Left ventricle myocardium superior (tissue), 1 donor: ENCODE results near the gene MRTFB. TPM values are rescaled to one million over a fixed set of nuclear protein-coding genes. Genes with fewer than 3 reads are reported as not detected.
"Not testable (repeated sequence)": the region's sequence is repeated elsewhere in the genome, so short reads cannot be mapped to it uniquely, and the experiment has no call there.

Experiments
- ATAC-seq: fragments of 200-7000 bp; cut with Tn5 transposase; one replicate; pipeline ENCODE4 v1.9.1; 2020; ENCODE audit warnings: mild to moderate bottlenecking, moderate library complexity
- DNase-seq: peaks from one replicate; pipeline ENCODE4 v3.0.0-alpha.2; 2020
- intact Hi-C: fragments of 100-400 bp; cut with micrococcal nuclease; formaldehyde crosslinking; loops from one replicate; pipeline ENCODE4 v1.11.0; 2022
- long read RNA-seq: library from polyadenylated mRNA; unstranded; transcript quantifications from one replicate; pipeline ENCODE4 v2.0.0, GENCODE V29; 2021
- total RNA-seq: library from RNA; stranded (reverse); fragmentation: NEBNext Ultra II Directional; extraction: Animal tissue kit (Norgen Biotek cat#: 25700); gene quantifications from one replicate; pipeline ENCODE4 v1.2.1, GENCODE V29; 2021
- donor health status: DM: no; HTN: yes; CAD: no; lungs with severe emphysema.

The MRTFB gene, protein sequence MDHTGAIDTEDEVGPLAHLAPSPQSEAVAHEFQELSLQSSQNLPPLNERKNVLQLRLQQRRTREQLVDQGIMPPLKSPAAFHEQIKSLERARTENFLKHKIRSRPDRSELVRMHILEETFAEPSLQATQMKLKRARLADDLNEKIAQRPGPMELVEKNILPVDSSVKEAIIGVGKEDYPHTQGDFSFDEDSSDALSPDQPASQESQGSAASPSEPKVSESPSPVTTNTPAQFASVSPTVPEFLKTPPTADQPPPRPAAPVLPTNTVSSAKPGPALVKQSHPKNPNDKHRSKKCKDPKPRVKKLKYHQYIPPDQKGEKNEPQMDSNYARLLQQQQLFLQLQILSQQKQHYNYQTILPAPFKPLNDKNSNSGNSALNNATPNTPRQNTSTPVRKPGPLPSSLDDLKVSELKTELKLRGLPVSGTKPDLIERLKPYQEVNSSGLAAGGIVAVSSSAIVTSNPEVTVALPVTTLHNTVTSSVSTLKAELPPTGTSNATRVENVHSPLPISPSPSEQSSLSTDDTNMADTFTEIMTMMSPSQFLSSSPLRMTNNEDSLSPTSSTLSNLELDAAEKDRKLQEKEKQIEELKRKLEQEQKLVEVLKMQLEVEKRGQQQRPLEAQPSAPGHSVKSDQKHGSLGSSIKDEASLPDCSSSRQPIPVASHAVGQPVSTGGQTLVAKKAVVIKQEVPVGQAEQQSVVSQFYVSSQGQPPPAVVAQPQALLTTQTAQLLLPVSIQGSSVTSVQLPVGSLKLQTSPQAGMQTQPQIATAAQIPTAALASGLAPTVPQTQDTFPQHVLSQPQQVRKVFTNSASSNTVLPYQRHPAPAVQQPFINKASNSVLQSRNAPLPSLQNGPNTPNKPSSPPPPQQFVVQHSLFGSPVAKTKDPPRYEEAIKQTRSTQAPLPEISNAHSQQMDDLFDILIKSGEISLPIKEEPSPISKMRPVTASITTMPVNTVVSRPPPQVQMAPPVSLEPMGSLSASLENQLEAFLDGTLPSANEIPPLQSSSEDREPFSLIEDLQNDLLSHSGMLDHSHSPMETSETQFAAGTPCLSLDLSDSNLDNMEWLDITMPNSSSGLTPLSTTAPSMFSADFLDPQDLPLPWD
- total RNA-seq: 26.2 TPM
- long read RNA-seq, partial matches to known transcripts: 0 of 6 reads
- long read RNA-seq, other reads (novel, unspliced or antisense): 6 of 6 reads

DNA sequence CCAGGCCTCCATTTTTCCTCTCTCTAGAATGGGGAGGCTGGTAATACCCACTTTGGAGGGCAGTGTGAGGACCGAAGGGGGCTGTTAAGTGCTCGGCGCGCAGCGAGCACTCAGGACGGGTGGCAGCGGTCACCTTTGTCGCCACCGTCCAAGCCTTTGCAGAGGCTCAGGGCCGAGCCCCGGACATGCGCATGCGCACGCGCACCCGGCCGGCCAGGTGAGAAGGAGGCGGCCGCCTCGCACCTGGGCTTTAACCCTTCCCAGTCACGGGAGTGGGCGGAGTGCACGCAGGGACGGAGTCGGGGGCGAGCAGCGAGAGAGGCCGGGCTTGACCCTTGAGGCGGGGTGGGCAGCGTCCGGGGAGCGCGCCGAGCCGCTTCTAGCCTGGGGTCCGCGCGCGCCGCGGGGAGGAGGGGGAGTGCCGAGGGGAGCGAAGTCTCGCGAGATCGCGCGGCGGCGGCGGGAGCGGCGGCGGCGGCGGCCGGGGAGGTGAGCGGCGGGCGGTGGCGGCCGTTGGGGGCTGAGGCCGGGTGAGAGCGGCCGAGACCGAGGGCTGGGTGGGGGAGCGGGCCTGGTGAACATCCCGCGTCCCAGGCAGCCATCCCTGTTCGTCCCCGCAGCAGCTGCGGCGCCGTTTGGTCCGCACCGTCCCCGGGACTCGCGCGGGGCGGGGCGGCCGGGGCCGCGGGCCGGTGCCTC, at the start of gene MRTFB:
MRTFB (plus strand) TSS at position 443 of the 699 bp plus-strand sequence. CDS start 69,288 bp downstream, outside the sequence.
- DNase-seq (peak; percentile 91), ATAC-seq (peak; percentile 93)
- intact Hi-C loops: no loop called here

GRCh38 chr16:14023526-14023925, 47.6 kb upstream of the MRTFB start:
- intact Hi-C loops, ATAC-seq, DNase-seq: not testable (repeated sequence)

DNA sequence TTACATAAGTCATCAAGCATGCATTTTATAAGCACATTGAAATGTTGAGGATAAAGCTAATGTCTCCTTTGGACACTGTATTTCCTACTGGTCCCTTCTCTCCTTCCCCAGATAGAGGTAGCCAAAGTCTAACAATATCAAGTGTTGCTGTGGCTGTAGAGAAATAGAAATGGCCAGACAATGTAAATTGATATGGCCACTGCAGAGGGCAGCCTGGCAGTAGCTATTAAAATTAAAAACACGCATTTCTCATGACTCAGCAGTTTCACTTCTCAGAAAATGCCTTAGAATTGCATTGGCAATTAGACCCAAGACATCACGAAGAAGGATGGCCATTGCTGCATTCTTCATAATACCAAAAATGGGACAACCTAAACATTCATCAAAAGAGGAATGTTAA, 46.8 kb upstream of the MRTFB start:
- no peak for DNase-seq
- intact Hi-C loops: no loop called here
- no peak for ATAC-seq

DNA sequence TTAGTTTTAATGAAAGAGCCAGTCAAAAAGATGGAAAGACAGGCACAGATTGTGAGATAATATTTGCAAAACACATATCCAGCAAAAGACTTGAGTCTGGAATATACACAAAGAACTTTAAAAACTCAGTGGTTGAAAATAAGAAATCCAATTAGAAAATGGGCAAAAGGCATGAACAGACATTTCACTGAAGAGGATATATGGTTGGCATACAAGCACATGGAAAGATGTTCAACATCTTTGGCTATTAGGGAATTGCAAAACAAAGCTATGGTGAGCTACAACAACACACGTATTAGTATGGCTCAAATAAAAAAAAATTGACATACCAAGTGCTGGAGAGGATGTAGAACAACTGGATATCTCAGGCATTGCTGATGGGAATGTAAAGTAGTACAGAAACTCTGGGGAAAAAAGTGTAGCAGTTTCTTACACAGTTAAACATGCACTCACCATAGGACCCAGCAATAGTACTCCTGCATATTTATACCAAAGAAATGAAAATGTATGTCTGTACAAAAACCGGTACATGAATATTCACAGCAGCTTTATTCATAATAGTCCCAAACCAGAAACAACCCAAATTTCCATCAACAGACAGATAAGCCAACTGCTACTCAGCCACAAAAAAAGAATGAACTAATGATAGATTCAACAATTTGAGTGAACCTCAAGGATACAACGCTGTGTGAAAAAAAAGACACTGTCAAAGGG, 44.4 kb upstream of the MRTFB start:
- no peak for DNase-seq
- ATAC-seq: no peak
- intact Hi-C loops: no loop called here

DNA sequence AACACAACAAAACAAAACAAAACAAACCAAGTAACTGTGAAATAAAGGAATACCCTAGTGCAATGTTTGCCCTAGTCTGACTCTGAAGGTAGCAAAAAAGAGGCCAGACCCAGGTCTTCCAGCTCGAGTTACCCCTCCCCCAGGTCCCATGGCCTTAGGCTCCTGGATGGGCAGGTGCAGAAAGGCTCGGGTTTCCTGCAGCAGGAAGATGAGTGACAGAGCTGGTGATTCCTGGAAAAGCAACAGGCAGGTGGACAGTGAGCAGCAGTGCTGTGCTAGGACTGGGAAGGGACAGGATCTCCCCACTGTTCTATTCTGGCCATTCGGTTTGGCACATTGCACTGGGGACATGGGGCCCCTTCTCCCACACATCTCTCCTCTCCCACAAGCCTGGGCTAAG, 42.9 kb upstream of the MRTFB start:
- no peak for DNase-seq
- intact Hi-C loops: no loop called here
- ATAC-seq: no peak

- DNase-seq (peak; percentile 62), ATAC-seq (peak; percentile 95)
- intact Hi-C loops: no loop called here
These were observed 41.5 kb upstream of the MRTFB start for GRCh38 chr16:14029658-14030057.

DNA sequence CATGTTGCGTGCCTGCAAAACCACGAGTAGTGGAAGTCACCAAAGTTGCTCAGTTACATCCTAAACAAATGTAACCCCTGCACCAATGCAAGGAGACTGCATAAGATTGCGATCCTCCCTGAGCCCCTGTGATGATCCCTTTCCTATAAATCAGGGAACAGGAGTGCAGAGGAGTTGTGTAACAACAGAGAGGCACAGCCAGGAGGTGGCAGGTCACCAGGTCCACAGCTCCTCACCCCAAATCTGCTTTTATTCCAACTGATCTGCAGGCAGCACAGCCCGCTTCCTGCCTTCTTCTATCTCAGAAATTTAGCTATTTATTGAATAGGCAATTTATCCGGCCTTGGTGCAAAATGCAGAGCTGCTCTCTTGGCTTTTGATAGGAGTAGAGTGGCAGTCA, 36.0 kb upstream of the MRTFB start:
- intact Hi-C loops: no loop called here
- ATAC-seq: no peak
- DNase-seq: no peak

DNA sequence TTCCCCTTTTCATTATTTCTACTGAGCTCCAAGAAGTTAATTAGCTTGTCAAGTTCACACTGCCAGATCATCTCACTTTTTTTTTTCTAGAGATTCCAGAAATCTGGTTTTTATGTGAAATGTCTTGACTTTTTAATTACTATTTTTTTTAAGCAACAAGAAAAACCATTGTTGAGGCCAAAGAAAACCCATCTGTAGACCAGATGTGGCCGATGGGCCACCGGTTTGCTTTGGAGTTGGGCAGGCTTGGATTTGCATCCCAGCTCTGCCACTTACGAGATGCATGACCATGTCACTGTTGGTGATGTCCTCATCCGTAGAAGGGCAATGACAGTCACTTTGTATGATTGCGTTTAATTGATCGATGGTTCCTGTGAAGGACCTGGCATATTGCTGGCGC, 34.2 kb upstream of the MRTFB start:
- no peak for DNase-seq
- intact Hi-C loops: no loop called here
- ATAC-seq: no peak

GRCh38 chr16:14037960-14038359, 33.2 kb upstream of the MRTFB start:
- ATAC-seq: no peak
- no peak for DNase-seq
- intact Hi-C loops: no loop called here

GRCh38 chr16:14041164-14041563, 30.0 kb upstream of the MRTFB start:
- DNase-seq (no peak), ATAC-seq (no peak)
- intact Hi-C loops: no loop called here

DNA sequence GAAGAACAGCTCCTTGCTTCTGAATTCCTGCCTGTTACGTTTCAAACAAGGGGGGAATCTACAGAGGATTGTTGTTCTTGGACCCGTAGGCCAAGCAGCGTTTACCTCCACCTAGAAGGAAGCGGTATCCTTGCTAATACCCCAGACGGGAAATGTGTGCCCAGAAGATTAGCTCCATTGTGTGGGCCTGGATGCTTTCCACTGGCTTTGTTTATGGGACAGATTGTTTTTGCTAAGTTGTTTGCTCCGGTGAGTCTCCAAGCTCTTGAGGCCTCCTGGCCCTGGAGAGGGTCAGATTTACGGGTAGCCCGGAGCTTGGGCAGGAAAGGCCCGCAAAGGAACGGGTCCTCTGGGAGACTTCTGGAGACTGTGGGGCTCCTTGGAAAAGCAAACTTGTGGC, 28.4 kb upstream of the MRTFB start:
- intact Hi-C loops: no loop called here
- ATAC-seq: peak; percentile 63
- no peak for DNase-seq

- intact Hi-C loops: no loop called here
- ATAC-seq (no peak), DNase-seq (no peak)
These were observed 27.8 kb upstream of the MRTFB start for GRCh38 chr16:14043278-14043677.

DNA sequence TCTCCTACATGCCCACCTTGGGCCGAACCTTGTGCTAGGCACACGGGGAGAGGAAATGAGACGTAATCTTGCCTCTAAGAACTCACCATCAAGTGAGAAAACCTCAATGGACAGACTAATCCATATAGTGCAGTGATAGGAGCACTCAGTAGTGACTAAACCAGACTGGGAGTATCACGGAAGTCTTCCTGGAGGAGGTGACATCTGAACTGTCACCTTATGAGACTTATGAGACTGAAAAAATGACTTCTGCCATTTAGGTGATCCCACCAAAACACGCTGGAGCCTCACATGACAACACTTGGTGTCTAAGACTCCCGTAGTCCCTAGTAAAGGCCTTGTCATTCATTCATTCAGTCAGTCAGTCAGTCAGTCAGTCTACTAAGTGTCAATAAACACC, 27.3 kb upstream of the MRTFB start:
- ATAC-seq (no peak), DNase-seq (no peak)
- intact Hi-C loops: no loop called here

GRCh38 chr16:14047121-14047859, 23.8 kb upstream of the MRTFB start:
- intact Hi-C loops, ATAC-seq, DNase-seq: not testable (repeated sequence)

- no peak for ATAC-seq
- intact Hi-C loops: no loop called here
- no peak for DNase-seq
These were observed 20.7 kb upstream of the MRTFB start for GRCh38 chr16:14050291-14051027.

GRCh38 chr16:14051103-14051729, 19.9 kb upstream of the MRTFB start:
- intact Hi-C loops: no loop called here
- ATAC-seq (no peak), DNase-seq (no peak)

DNA sequence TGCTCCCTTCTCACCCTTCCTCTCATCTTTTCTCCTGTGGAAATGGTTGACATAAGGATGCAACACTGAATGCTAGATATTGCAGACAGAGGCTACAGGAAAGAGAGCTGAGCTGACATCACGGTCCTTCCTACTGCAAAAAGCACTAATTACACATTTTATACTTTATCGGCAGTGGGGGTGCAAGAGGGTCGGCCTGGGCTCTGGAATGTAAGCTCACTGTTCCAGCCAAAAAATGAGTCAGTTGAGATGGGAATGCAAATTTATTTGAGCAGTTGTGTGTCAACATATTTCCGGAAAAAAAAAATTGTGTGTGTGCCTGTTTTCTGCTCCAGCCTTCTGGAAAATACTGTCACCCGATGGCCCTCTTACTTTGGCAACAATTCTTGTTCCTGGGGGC, 14.1 kb upstream of the MRTFB start:
- DNase-seq (no peak), ATAC-seq (no peak)
- intact Hi-C loops: no loop called here
